HG03439 (cell line): ENCODE measurements around the gene ST6GALNAC1.

Source experiments
- ATAC-seq: cut with Tn5 transposase; IDR thresholded peaks from one replicate; pipeline ENCODE4 v1.9.1; 2021; ENCODE audit warnings: mild to moderate bottlenecking, moderate library complexity; ENCODE audit not compliant: unreplicated experiment

Gene ST6GALNAC1

DNA sequence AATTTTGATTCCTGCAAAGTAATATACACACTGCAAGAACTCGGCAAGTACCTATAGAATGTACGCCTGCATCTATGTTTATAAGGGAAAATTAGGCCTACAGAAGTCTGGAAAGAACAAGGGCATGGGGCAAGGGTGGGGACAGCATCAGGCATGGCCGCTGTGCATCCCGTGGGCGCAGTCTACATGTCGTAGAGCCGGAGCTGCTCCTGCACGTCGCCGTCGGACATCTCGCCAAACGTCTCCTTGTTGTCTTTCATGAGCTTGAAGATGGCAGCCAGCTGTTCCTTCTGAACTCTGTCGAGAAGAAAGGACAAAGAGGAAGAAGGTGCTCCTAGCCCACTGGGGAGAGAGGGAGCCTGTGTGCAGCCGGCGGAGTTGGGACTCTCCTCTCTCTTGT, 33.8 kb upstream of the ST6GALNAC1 start:
- ATAC-seq = no peak

GRCh38 chr17:76676629-76677028, 33.1 kb upstream of the ST6GALNAC1 start:
- no peak for ATAC-seq

- ATAC-seq = no peak
Measured at GRCh38 chr17:76675648-76676047, 32.1 kb upstream of the ST6GALNAC1 start.

GRCh38 chr17:76674600-76674999, 31.0 kb upstream of the ST6GALNAC1 start:
- ATAC-seq = no peak

GRCh38 chr17:76673729-76674128, 30.2 kb upstream of the ST6GALNAC1 start:
- ATAC-seq = no peak

GRCh38 chr17:76672892-76673291, 29.3 kb upstream of the ST6GALNAC1 start:
- no peak for ATAC-seq

- ATAC-seq = no peak
Measured at GRCh38 chr17:76672270-76672851, 28.8 kb upstream of the ST6GALNAC1 start.

DNA sequence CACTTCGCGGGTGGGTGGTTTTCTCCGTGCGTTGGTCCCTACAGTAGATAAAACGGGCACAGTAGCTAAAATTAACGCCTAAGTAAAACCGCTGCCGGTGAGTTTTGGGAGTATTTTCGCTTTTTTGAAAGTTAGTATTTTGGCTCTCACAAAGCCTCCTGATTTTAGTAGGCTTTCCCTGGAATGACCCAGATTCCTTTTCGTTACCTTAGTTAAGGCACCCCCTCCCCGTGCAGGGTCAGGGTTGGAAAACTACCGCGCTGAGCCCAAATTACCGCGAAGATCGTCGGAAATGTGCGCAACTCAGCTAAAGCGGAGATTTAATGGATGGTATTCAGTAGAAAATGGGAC, 28.3 kb upstream of the ST6GALNAC1 start:
- ATAC-seq = peak; percentile 11

GRCh38 chr17:76671123-76671911, 27.8 kb upstream of the ST6GALNAC1 start:
- ATAC-seq = peak; percentile 96

- no peak for ATAC-seq
Measured at GRCh38 chr17:76670718-76671122, 27.2 kb upstream of the ST6GALNAC1 start.

DNA sequence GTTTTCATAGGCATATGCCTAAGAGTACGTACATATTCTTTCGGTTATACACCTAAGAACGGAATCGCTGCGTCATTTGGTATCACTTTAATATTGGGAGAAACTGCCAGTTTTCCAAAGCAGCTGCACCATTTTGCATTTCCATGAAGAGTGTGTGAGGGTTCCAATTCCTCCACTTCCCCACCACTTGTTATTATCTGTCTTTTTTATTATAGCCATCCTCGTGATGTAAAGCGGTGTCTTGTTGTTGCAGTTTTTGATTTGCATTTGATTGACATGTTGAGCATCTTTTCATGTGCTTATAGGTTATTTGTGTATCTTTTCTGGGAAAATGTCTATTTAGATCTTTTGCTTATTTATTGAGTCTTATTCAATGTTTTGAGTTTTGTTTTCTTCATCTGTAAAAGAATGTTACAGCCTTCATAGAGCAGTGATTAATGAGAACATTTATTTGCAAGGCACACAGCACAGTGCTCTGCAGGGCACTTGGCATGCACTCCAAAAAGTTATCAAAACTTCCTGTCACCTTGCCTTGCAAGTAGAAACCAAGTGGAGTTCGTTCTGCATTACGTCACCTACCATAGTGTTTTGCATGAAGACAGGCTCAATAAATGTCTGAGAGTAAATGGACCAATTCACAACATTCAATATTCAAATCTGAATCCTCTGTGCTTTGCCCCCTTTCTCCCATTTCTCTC, 26.6 kb upstream of the ST6GALNAC1 start:
- ATAC-seq = no peak

GRCh38 chr17:76667786-76668453, 24.4 kb upstream of the ST6GALNAC1 start:
- no peak for ATAC-seq

- no peak for ATAC-seq
Measured at GRCh38 chr17:76667491-76667755, 23.9 kb upstream of the ST6GALNAC1 start.

GRCh38 chr17:76660656-76661042, 17.1 kb upstream of the ST6GALNAC1 start:
- no peak for ATAC-seq

DNA sequence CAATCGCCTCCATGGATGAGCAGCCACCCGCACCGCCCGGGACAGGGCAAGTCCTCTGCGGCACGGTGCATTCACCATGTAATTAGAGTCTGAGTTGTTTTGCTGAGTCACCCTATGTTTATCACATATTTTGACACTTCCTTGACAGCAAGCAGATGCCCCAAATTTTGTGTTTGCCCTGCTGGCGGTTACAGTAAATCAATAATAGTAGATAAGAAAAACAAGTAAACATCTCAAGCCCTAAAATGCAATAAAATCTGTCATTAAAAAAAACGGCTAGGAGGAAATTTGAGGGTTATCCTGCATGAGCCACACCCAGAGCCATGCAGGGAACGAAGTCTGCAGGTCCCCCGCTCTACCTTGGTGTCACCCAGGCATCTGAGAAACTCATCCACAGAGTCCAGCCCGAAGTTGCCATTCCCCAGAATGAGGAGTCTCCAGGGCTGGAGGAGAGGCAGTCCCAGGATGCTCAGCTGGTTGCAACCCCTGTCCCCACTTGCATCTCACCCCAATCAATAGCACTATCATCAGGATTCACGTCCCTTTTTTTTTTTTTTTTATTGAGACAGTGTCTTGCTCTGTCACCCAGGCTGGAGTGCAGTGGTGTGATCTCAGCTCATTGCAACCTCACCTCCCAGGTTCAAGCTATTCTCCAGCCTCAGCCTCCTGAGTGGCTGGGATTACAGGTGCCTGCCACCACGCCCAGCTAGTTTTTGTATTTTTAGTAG, 16.5 kb upstream of the ST6GALNAC1 start:
- no peak for ATAC-seq

- ATAC-seq = no peak
Measured at GRCh38 chr17:76658242-76658662, 14.7 kb upstream of the ST6GALNAC1 start.

DNA sequence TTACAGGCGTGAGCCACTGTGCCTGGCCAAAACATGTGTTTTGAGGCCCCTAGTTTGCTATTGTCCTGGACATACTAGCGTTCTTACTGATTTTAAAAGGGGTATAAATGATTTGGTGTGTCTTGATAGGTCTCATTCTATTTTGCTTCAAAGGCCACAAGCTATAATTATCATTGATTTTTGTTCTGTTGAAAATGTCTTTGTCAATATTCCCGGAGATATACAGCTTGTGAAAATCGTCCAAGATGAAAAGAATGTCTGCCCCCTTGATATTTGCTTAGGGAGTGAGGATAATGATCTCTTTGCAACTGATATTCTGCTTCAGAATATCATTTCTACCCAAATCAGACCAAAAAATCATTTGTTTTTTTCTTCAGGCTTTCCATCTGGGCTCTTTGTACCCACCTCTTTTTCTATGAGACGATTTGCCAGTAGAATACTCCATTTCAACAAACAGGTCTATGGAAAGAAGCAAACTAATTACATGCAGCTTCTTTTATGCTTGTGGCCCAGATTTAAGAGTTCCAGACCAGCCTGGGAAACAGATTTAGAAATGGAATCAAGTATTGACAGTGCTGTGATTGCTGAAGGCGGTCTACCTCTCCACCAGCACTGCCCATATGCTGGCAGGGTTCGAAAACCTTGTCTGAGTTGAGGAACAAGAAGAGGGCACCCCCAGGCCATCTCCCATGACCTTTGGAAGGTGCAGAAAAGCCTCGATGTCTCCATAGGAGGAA, 14.1 kb upstream of the ST6GALNAC1 start:
- ATAC-seq = no peak

DNA sequence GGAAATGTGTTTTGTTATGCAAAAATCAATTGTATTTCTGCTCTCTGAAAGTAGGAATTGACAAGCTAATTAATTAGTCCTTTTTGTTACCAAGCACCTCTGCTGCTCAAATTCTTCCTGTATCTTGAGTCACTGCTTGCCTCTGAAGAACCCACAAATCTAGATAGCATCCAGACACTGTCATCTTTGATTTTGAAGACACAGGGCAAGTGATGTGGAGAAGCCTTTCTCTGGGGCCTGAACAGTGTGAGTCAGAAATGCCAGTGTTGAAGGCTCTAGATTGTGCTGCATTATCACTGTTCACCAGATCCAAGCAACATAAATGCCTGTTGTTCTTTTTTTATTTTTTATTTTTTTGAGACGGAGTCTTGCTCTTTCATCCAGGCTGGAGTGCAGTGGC, 10.9 kb upstream of the ST6GALNAC1 start:
- no peak for ATAC-seq

GRCh38 chr17:76650504-76650903, 6.9 kb upstream of the ST6GALNAC1 start:
- ATAC-seq = no peak

DNA sequence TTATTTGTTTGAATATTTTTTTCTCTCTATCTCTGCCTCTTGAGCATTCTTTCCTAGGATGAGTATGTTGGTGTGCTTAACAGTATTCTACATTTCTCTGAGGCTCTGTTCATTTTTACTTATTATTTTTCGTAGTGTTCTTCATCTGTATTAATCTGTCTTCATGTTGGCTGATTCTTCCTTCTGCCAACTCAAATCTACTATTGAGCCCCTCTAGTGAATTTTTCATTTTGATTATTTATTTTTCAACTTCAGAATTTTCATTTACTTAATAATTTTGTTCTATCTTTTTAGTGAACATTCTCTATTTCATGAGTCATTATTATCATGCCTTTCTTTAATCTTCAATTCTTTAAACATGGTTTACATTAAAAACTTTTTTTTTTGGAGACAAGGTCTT, 3.2 kb upstream of the ST6GALNAC1 start:
- ATAC-seq = no peak

GRCh38 chr17:76645481-76645880, 1.9 kb upstream of the ST6GALNAC1 start:
- no peak for ATAC-seq
